HUDEP-2 (cell line): Measurements from ENCODE around the gene CAV2.

Source experiments
- DNase-seq, 76 experiments: peaks; one replicate each; lab custom pipeline; 2025; ENCODE audit not compliant: unreplicated experiment in 76 of 76; lab: John Stamatoyannopoulos, UW

Gene CAV2

DNA sequence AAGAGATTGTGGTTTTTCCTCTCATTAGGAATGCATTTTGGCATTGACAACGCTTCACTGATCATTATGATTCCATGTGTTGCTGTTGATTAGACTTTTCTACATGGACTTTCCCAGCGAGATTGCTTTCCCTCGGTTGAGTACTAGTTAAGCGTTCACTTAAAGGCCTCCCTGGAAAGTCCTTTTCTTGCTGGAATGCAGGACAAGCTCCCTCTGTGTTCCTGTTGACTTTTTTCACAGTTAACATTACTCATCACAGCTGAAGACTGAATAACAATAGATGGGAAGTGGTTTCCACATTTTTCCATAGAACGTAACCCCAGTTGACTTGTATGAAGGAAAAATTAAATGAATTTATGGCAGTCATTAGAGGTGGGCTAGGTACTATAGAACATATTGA, 22.7 kb downstream of the CAV2 start:
- DNase-seq: no peak

DNA sequence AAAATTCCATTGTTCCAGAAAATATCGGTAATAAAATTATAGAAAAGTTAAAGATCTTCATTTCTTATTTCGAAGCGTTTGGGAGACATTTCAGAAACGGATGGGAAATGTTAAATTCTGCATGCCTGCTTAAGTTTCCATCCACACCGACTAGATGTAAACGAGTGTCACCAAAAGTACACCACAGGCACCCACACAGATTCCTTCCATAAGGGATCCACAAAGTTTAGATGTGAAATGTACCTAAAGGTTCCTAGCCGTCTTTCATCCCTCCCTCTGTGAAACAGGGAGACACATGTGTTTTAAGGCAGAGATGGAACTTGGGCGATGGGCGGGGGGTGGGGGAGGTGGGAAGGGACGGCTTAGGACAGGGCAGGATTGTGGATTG, 24.7 kb downstream of the CAV2 start:
- DNase-seq: no peak

- DNase-seq: peak in 55 of 76 experiments; percentile 3 to 67 (median 31)
These were observed 25.2 kb downstream of the CAV2 start, which contains the start of gene CAV1 for GRCh38 chr7:116524609-116525297. CAV1 (plus strand) TSS chr7:116525036; CDS start chr7:116525063, 27 bp downstream.

- DNase-seq: peak in 2 of 76 experiments; percentile 2 to 6
These were observed 25.9 kb downstream of the CAV2 start for GRCh38 chr7:116525298-116525912.

- peak in 52 of 76 experiments; percentile 5 to 65 (median 37) for DNase-seq
These were observed 26.6 kb downstream of the CAV2 start for GRCh38 chr7:116525913-116526861.

- no peak for DNase-seq
These were observed 27.4 kb downstream of the CAV2 start for GRCh38 chr7:116526897-116527296.

- DNase-seq: no peak
These were observed 28.0 kb downstream of the CAV2 start for GRCh38 chr7:116527521-116527920.

- DNase-seq: no peak
These were observed 28.7 kb downstream of the CAV2 start for GRCh38 chr7:116528008-116528789.

GRCh38 chr7:116529250-116529649, 29.7 kb downstream of the CAV2 start:
- DNase-seq: no peak

DNA sequence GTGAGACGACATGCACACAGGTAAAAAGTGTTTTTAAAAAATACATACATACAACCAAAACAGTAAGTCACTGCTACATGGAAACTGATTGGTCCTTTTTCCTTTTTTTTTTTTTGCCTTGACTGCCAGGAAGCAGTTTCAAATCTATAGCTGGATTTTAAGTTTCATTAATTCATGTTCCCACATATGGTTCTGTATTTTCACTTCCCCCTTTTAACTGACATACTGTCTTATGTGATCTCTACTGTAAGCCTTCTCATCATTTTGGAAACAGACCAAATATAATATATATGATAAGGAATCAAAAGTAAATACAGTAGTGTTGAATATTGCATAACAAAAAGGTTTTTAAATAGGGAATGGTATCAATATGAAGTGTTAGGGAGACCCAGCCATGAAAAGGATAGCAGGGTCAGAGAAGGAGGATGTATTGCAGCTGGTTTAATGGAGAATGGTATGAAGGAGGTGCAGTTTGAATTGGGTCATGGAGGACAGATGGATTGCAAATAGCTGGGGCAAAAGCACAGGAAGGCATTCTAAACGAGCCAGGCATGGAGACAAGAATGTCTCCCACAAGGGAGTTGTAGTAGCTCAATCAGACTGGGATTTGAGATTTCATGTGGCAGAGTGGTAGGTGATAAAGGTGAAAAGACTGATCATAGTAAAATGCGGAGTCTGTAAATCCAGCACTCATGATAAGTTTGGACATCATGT, 30.7 kb downstream of the CAV2 start:
- DNase-seq: no peak

- no peak for DNase-seq
These were observed 32.7 kb downstream of the CAV2 start for GRCh38 chr7:116532102-116532688.

GRCh38 chr7:116534790-116535189, 35.3 kb downstream of the CAV2 start:
- DNase-seq: no peak

- no peak for DNase-seq
These were observed 35.9 kb downstream of the CAV2 start for GRCh38 chr7:116535416-116535815.

- DNase-seq: no peak
These were observed 38.6 kb downstream of the CAV2 start for GRCh38 chr7:116538138-116538537.

DNA sequence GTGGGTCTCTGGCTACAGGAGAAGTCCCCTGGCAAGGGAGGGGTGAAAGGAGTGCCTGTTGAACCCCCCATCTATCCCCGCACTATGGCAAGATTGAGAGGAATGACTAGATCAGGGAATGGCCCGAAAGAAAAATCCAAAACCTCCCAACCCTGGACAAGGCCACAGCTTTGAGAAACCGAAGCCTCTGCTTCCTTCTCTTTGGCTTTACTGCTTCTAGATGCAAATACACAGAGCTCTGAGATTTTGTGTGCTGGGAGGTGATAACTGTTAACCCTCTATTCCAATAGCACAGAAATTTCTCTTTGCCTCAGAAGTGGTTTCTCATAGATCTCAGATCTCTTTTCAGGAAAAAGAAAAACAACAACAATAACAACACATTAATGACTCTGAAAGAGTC, 40.3 kb downstream of the CAV2 start:
- no peak for DNase-seq

GRCh38 chr7:116540743-116541142, 41.2 kb downstream of the CAV2 start:
- no peak for DNase-seq

DNA sequence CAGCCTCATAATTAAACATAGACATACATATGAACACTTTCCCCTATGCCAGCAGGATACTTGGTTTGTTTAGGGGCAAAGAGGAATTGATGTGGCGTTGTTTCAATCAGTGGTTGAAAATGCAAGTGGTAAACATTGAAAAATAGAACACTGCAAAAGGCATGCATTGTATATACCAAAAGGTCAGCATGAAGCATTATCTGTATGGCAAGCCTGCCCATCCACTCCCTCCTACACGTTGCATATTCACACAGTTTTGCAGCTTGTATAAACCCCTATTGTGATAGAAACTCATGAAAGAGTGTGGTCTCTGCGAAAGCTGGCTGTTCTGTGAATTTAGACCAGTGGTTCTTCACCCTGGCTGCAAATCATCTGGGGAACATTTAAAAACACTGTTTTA, 42.4 kb downstream of the CAV2 start:
- no peak for DNase-seq

DNA sequence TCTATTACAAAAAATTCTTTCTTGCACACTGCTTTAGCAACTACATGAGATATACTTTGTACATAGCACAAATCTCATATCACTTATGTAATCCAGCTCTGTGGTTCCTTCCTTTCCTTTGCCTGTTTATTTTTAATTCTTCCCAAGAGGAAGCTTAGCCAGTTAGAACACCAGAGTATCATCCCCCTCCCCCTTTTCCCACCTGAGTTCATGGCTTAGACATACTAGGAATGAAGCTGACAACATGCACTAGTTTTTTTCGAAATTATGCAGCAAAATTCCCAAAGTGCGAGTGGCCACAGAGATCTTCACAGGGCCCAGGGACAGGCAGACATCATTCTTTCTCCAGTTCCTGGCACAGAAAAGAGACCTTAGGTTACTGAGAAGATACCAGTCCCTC, 43.1 kb downstream of the CAV2 start:
- no peak for DNase-seq

- DNase-seq: no peak
These were observed 44.1 kb downstream of the CAV2 start for GRCh38 chr7:116543664-116544063.

- no peak for DNase-seq
These were observed 44.9 kb downstream of the CAV2 start for GRCh38 chr7:116544487-116544886.
